ENCODE measurements around the gene PEX14.

- TF ChIP-seq CTCF (IDR thresholded peaks at IDR 0.05; ENCODE audit: poor library complexity, severe bottlenecking) (no peak), EZH2 (IDR thresholded peaks at IDR 0.05; ENCODE audit: borderline replicate concordance, insufficient read depth, low read length, poor library complexity, severe bottlenecking) (no peak), TAF1 (IDR thresholded peaks at IDR 0.05; ENCODE audit: low read depth) (no peak), REST (IDR thresholded peaks at IDR 0.05; ENCODE audit: borderline replicate concordance) (no peak), EP300 (conservative IDR thresholded peaks at IDR 0.05; ENCODE audit: poor library complexity, severe bottlenecking) (no peak), POLR2AphosphoS5 (IDR thresholded peaks at IDR 0.05) (no peak), RAD21 (conservative IDR thresholded peaks at IDR 0.05) (no peak), SMC3 (conservative IDR thresholded peaks at IDR 0.05; ENCODE audit: poor library complexity) (no peak), MXI1 (conservative IDR thresholded peaks at IDR 0.05; ENCODE audit: poor library complexity, severe bottlenecking) (no peak)
Measured at GRCh38 chr1:10537082-10537766, 62.5 kb downstream of the PEX14 start.
